GM18858 (cell line): Measurements from ENCODE around the gene SLC26A9.

Experiments
- ATAC-seq: cut with Tn5 transposase; IDR thresholded peaks from one replicate; pipeline ENCODE4 v1.9.1; 2021; ENCODE audit not compliant: unreplicated experiment

The SLC26A9 gene

GRCh38 chr1:205974712-205975111 is 31.5 kb upstream of the SLC26A9 start:
- no peak for ATAC-seq

- ATAC-seq, result no peak
Observed at GRCh38 chr1:205973377-205974232, 30.3 kb upstream of the SLC26A9 start.

GRCh38 chr1:205972491-205973168 is 29.4 kb upstream of the SLC26A9 start:
- ATAC-seq, result no peak

- no peak for ATAC-seq
Observed at GRCh38 chr1:205972081-205972480, 28.8 kb upstream of the SLC26A9 start.

GRCh38 chr1:205971082-205971481 is 27.8 kb upstream of the SLC26A9 start:
- ATAC-seq, result no peak

GRCh38 chr1:205970486-205970885 is 27.2 kb upstream of the SLC26A9 start:
- no peak for ATAC-seq

GRCh38 chr1:205969229-205969628 is 26.0 kb upstream of the SLC26A9 start:
- ATAC-seq, result no peak

- no peak for ATAC-seq
Observed at GRCh38 chr1:205967554-205968335, 24.5 kb upstream of the SLC26A9 start.

- ATAC-seq, result no peak
Observed at GRCh38 chr1:205965036-205965884, 22.0 kb upstream of the SLC26A9 start.

GRCh38 chr1:205963352-205964155 is 20.3 kb upstream of the SLC26A9 start:
- ATAC-seq, result no peak

GRCh38 chr1:205962821-205963221 is 19.6 kb upstream of the SLC26A9 start:
- ATAC-seq, result no peak

- ATAC-seq, result no peak
Observed at GRCh38 chr1:205961991-205962820, 18.9 kb upstream of the SLC26A9 start.

- no peak for ATAC-seq
Observed at GRCh38 chr1:205961405-205961804, 18.1 kb upstream of the SLC26A9 start.

GRCh38 chr1:205959789-205960188 is 16.5 kb upstream of the SLC26A9 start:
- no peak for ATAC-seq

GRCh38 chr1:205955499-205955898 is 12.2 kb upstream of the SLC26A9 start:
- no peak for ATAC-seq

- no peak for ATAC-seq
Observed at GRCh38 chr1:205954819-205955404, 11.7 kb upstream of the SLC26A9 start.

GRCh38 chr1:205951746-205952145 is 8.5 kb upstream of the SLC26A9 start:
- no peak for ATAC-seq

GRCh38 chr1:205950826-205951549 is 7.7 kb upstream of the SLC26A9 start:
- ATAC-seq, result no peak
